IMR-90 (cell line): Measurements from ENCODE around the gene ALAD. TPM values are rescaled to one million over a fixed set of nuclear protein-coding genes. Genes with fewer than 3 reads are reported as not detected.

ENCODE experiments used
- ATAC-seq: fragments of 200-7000 bp; cut with Tn5 transposase; 2 replicates; pipeline ENCODE4 v1.9.1; 2020; ENCODE audit warnings: low read depth, mild to moderate bottlenecking, moderate library complexity
- BruUV-seq: library from RNA; stranded (reverse); fragments of 400-500 nt; replicated peaks from 2 replicates; lab custom pipeline; 2021; lab: Mats Ljungman, UMichigan
- CTCF ChIA-PET: fragments of 300-600 bp; formaldehyde crosslinking; extraction: SDS; loops from one replicate; lab custom pipeline; 2021; ENCODE audit warnings: antibody characterized with exemption; lab: Yijun Ruan, JAX
- POLR2A ChIA-PET: fragments of 300-600 bp; sonication (Branson Sonifier 250); formaldehyde crosslinking; loops from one replicate; lab custom pipeline; 2022; ENCODE audit warnings: antibody characterized with exemption; ENCODE audit not compliant: unreplicated experiment; lab: Charles Lee
- DNase-seq: peaks from one replicate; pipeline ENCODE4 v3.0.0; 2013
- H2AFZ ChIP-seq: replicated peaks from 2 replicates; pipeline ENCODE3; 2013; ENCODE audit warnings: low read length, mild to moderate bottlenecking; ENCODE audit not compliant: poor library complexity
- H2AK5ac ChIP-seq: 2 replicates; pipeline ENCODE4 v1.6.1; 2013; ENCODE audit warnings: low read depth, low read length, inconsistent platforms
- H2AK9ac ChIP-seq: replicated peaks from 2 replicates; pipeline ENCODE3; 2013; ENCODE audit warnings: mild to moderate bottlenecking, low read depth, low read length, moderate library complexity; ENCODE audit not compliant: poor library complexity
- H2BK120ac ChIP-seq: 2 replicates; pipeline ENCODE4 v1.6.1; 2013; ENCODE audit warnings: low read depth, low read length, inconsistent platforms
- H2BK15ac ChIP-seq: 3 replicates; pipeline ENCODE4 v1.6.1; 2013; ENCODE audit warnings: low read depth, low read length, inconsistent platforms
- H2BK20ac ChIP-seq: 2 replicates; pipeline ENCODE4 v1.6.1; 2013; ENCODE audit warnings: low read depth, mild to moderate bottlenecking, inconsistent platforms, low read length, moderate library complexity
- H2BK5ac ChIP-seq: 2 replicates; pipeline ENCODE4 v1.6.1; 2013; ENCODE audit warnings: mild to moderate bottlenecking, low read depth, low read length, inconsistent platforms; ENCODE audit not compliant: poor library complexity, severe bottlenecking
- H3K14ac ChIP-seq: replicated peaks from 2 replicates; pipeline ENCODE4 v1.6.1; 2013; ENCODE audit warnings: low read depth, low read length, inconsistent platforms
- H3K18ac ChIP-seq: 2 replicates; pipeline ENCODE4 v1.6.1; 2013; ENCODE audit warnings: low read depth, low read length, control low read depth
- H3K23ac ChIP-seq: 2 replicates; pipeline ENCODE4 v1.6.1; 2013; ENCODE audit warnings: low read depth, low read length, inconsistent platforms
- H3K27ac ChIP-seq: 2 replicates; pipeline ENCODE4 v1.5.1; 2013; ENCODE audit warnings: mild to moderate bottlenecking, control low read depth, low read length; ENCODE audit not compliant: insufficient read depth
- H3K27me3 ChIP-seq: 2 replicates; pipeline ENCODE4 v1.6.1; 2013; ENCODE audit warnings: low read length; ENCODE audit not compliant: control insufficient read depth, insufficient read depth
- H3K36me3 ChIP-seq: 2 replicates; pipeline ENCODE4 v1.6.1; 2013; ENCODE audit warnings: low read length, mixed read lengths; ENCODE audit not compliant: control insufficient read depth, insufficient read depth
- H3K4ac ChIP-seq: 2 replicates; pipeline ENCODE4 v1.6.1; 2013; ENCODE audit warnings: low read depth, low read length, inconsistent platforms
- H3K4me1 ChIP-seq: 2 replicates; pipeline ENCODE4 v1.6.1; 2013; ENCODE audit warnings: low read length, mixed read lengths; ENCODE audit not compliant: control insufficient read depth, insufficient read depth
- H3K4me2 ChIP-seq: 2 replicates; pipeline ENCODE4 v1.6.1; 2013; ENCODE audit warnings: low read depth, mild to moderate bottlenecking, control low read depth, low read length, moderate library complexity
- H3K4me3 ChIP-seq: 2 replicates; pipeline ENCODE4 v1.5.1; 2013; ENCODE audit warnings: low read depth, mild to moderate bottlenecking, control low read depth, low read length, moderate library complexity; ENCODE audit not compliant: insufficient read depth
- H3K56ac ChIP-seq: 2 replicates; pipeline ENCODE4 v1.6.1; 2013; ENCODE audit warnings: low read length, inconsistent platforms; ENCODE audit not compliant: insufficient read depth; ENCODE audit errors: extremely low read depth
- H3K79me1 ChIP-seq, 2 experiments: 2 replicates each; pipeline ENCODE4 v1.6.1; 2013; ENCODE audit warnings: low read length in 2 of 2, inconsistent platforms in 1 of 2, low read depth in 1 of 2
- H3K9ac ChIP-seq: 2 replicates; pipeline ENCODE4 v1.6.1; 2013; ENCODE audit warnings: low read depth, low read length, control low read depth
- H3K9me1 ChIP-seq: 2 replicates; pipeline ENCODE4 v1.6.1; 2013; ENCODE audit warnings: low read length, inconsistent platforms; ENCODE audit not compliant: insufficient read depth
- H3K9me3 ChIP-seq: 2 replicates; pipeline ENCODE4 v1.6.1; 2013; ENCODE audit warnings: low read length; ENCODE audit not compliant: control insufficient read depth, insufficient read depth
- H4K20me1 ChIP-seq: 2 replicates; pipeline ENCODE4 v1.6.1; 2013; ENCODE audit warnings: low read length, inconsistent platforms; ENCODE audit not compliant: insufficient read depth
- H4K5ac ChIP-seq: 2 replicates; pipeline ENCODE4 v1.6.1; 2013; ENCODE audit warnings: mild to moderate bottlenecking, low read depth, low read length, control low read depth
- H4K8ac ChIP-seq, 2 experiments: 2 replicates each; pipeline ENCODE4 v1.6.1; 2013; ENCODE audit warnings: low read depth in 2 of 2, low read length in 2 of 2, control low read depth in 1 of 2, inconsistent platforms in 1 of 2
- H4K91ac ChIP-seq: 2 replicates; pipeline ENCODE4 v1.6.1; 2013; ENCODE audit warnings: low read depth, low read length, inconsistent platforms; ENCODE audit not compliant: insufficient read depth
- BHLHE40 ChIP-seq: fragments of 150-350 bp; IDR thresholded peaks from 2 replicates; pipeline ENCODE4 v1.6.1; 2016; ENCODE audit warnings: mild to moderate bottlenecking, low read depth, low read length
- CHD1 ChIP-seq: IDR thresholded peaks from 2 replicates; pipeline ENCODE4 v1.6.1; 2012; ENCODE audit warnings: low read depth, low read length, improper control_type of control experiment
- MAFK ChIP-seq: IDR thresholded peaks from 2 replicates; pipeline ENCODE4 v1.6.1; 2012; ENCODE audit warnings: low read depth, low read length, improper control_type of control experiment
- MXI1 ChIP-seq: IDR thresholded peaks from 2 replicates; pipeline ENCODE4 v1.6.1; 2012; ENCODE audit warnings: low read depth, mild to moderate bottlenecking, low read length, moderate library complexity, borderline replicate concordance
- RFX5 ChIP-seq: IDR thresholded peaks from 2 replicates; pipeline ENCODE4 v1.8.0; 2012; ENCODE audit warnings: low read depth, mild to moderate bottlenecking, low read length, moderate library complexity
- SMC3 ChIP-seq: fragments of 150-350 bp; IDR thresholded peaks from 2 replicates; pipeline ENCODE4 v1.6.1; 2016; ENCODE audit warnings: low read depth, mild to moderate bottlenecking, antibody characterized with exemption, low read length, moderate library complexity
- WGBS, 2 experiments: methylation state at CpG; one replicate each; pipeline versions ENCODE4 v1.1.5 to v1.1.7; 2013; ENCODE audit warnings: missing lambda C conversion rate in 2 of 2; ENCODE audit not compliant: insufficient read length in 1 of 2; ENCODE audit errors: extremely low coverage in 2 of 2; 5-methylcytosine and 5-hydroxymethylcytosine counted together
- dilution Hi-C: fragments of 300-500 bp; cut with HindIII; formaldehyde crosslinking; loops from one replicate; pipeline ENCODE4 v1.14.3; 2018; ENCODE audit warnings: low sequenced_read_pairs; ENCODE audit not compliant: unreplicated experiment
- in situ Hi-C: fragments of 300-500 bp; cut with MboI; formaldehyde crosslinking; loops from 3 replicates; pipeline ENCODE4 v1.14.3; 2019; ENCODE audit warnings: low sequenced_read_pairs, inconsistent platforms, mixed read lengths
- intact Hi-C: fragments of 100-400 bp; cut with micrococcal nuclease; formaldehyde crosslinking; loops from 2 replicates; pipeline ENCODE4 v1.10.0; 2022
- polyA plus RNA-seq, 3 experiments: library from polyadenylated mRNA; depleted of rRNA; stranded (reverse); fragments of >200 nt; gene quantifications; 2 replicates each; pipeline ENCODE4 v1.2.3, GENCODE V29; 2012; ENCODE audit warnings: low replicate concordance in 1 of 3
- total RNA-seq: library from RNA; depleted of rRNA; stranded (reverse); fragments of >200 nt; gene quantifications from 2 replicates; pipeline ENCODE4 v1.2.3, GENCODE V29; 2012
- TF ChIP-seq, protein P1 (sequence below): conservative IDR thresholded peaks from 2 replicates; pipeline ENCODE4 v1.5.1; 2012; ENCODE audit warnings: mild to moderate bottlenecking, low read depth, low read length, improper control_type of control experiment

ALAD gene
- total and polyA plus RNA-seq, 2 of the 4 experiments (the other 2 are of a cell fraction): 11.1 to 15.6 TPM

DNA sequence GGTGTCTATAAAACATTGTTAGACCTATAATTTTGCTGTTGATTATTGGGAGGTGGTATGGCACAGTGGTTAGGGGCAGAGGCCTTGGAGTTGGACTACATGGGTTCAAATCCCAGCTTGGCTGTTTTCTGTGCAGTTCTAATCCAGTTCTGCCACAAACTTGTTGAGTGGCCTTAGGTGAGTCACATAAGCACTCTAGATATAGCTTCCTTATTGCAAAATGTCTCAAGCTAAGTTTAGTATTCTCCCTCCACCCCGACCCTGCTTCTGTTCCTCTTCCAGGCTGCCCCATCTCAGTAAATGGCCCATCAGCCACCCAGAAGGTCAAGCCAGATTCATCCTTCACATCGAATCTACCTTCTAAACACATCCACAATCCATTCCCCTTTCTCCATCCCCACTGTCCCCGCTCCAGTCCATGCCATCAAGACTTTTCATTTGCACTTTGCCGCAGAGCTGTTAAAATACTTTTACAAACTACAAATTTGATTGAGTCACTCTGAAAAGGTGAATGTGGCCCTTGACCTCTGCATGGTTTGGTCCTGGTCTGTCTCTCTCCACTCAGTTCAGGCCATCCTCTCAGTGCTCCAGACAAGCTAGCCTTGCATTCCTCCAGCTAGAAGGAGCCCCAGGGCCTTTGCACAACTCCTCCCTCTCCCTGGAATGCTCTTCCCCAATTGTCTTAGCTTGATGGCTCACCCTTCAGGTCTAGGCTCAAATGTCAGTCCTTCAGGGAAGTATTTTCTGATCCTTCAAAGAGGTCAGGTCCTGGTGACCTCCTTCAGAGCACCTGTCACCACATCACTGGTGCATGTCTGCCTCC, 14.3 kb downstream of the ALAD start (continued):
- TF ChIP-seq MAFK: no peak

DNA sequence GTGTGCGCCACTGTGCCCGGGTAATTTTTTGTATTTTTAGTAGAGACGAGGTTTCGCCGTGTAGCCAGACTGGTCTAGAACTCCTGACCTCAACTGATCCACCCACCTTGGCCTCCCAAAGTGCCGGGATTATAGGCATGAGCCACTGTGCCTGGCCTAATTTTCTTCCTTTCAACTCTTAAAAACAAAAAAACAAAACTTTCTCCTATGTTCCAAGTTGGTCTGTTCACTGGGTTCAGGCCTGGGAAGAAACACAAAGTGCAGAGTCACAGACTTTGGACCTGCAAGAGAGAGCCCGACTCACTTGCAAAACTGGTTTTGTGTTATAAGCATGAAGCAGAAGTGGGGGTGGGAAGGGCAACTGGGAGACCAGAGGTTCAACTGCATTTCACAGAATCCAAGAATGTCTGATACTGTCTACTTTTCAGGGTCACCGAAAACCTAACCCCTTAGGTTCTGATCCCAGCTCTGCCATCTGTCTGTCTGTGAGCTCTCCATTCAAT, 19.1 kb downstream of the ALAD start:
- no TSS peak for BruUV-seq
- no peak overlapping the region for H2BK15ac ChIP-seq
- CTCF ChIA-PET: no interaction called here
- H3K4ac ChIP-seq: no peak overlapping the region
- no peak overlapping the region for H2AK5ac ChIP-seq
- H2AK9ac ChIP-seq: no peak overlapping the region
- no peak overlapping the region for H4K91ac ChIP-seq
- H3K79me1 ChIP-seq: no peaks in the 10 kb centered on the region
- ATAC-seq (no peak), DNase-seq (no peak)
- no peak overlapping the region for H2BK120ac ChIP-seq
- no peaks in the 10 kb centered on the region; the same call in 1 of the 2 replicates for H3K36me3 ChIP-seq
- H3K27ac ChIP-seq: no peak overlapping the region
- intact Hi-C loops (no loop called here), dilution Hi-C loops (no loop called here), in situ Hi-C loops (no loop called here)
- no peak overlapping the region for H3K23ac ChIP-seq
- H2BK5ac ChIP-seq: no peak overlapping the region
- H3K4me1 ChIP-seq: peaks cover 2% of the 10 kb centered on the region; the same call in 1 of the 2 replicates
- no peak overlapping the region for H3K4me2 ChIP-seq
- no peak for TF ChIP-seq SMC3
- no peak for TF ChIP-seq CHD1
- TF ChIP-seq, protein P1, sequence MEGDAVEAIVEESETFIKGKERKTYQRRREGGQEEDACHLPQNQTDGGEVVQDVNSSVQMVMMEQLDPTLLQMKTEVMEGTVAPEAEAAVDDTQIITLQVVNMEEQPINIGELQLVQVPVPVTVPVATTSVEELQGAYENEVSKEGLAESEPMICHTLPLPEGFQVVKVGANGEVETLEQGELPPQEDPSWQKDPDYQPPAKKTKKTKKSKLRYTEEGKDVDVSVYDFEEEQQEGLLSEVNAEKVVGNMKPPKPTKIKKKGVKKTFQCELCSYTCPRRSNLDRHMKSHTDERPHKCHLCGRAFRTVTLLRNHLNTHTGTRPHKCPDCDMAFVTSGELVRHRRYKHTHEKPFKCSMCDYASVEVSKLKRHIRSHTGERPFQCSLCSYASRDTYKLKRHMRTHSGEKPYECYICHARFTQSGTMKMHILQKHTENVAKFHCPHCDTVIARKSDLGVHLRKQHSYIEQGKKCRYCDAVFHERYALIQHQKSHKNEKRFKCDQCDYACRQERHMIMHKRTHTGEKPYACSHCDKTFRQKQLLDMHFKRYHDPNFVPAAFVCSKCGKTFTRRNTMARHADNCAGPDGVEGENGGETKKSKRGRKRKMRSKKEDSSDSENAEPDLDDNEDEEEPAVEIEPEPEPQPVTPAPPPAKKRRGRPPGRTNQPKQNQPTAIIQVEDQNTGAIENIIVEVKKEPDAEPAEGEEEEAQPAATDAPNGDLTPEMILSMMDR: no peak
- no peak for TF ChIP-seq MXI1
- TF ChIP-seq RFX5: no peak
- TF ChIP-seq MAFK: no peak
- TF ChIP-seq BHLHE40: no peak
- H3K9ac ChIP-seq: no peak overlapping the region
- no peaks in the 10 kb centered on the region for H3K9me3 ChIP-seq
- H4K20me1 ChIP-seq: no peaks in the 10 kb centered on the region
- H2AFZ ChIP-seq: no peak overlapping the region
- POLR2A ChIA-PET: no interaction called here
- no peak overlapping the region for H3K14ac ChIP-seq
- H2BK20ac ChIP-seq: no peak overlapping the region
- WGBS, 2 experiments: 86% methylated on average over 1 of the region's 8 CpGs; no CpG with 5 or more reads in 1 of the 2 experiments
- H3K56ac ChIP-seq: no peak overlapping the region
- H4K8ac ChIP-seq: no peak overlapping the region
- no peak overlapping the region for H4K5ac ChIP-seq
- no peak overlapping the region for H3K4me3 ChIP-seq
- no peaks in the 10 kb centered on the region; the same call in 1 of the 2 replicates for H3K27me3 ChIP-seq
- no peaks in the 10 kb centered on the region for H3K9me1 ChIP-seq
- H3K18ac ChIP-seq: no peak overlapping the region
